ENCODE results near the gene ANKS1B.

DNA sequence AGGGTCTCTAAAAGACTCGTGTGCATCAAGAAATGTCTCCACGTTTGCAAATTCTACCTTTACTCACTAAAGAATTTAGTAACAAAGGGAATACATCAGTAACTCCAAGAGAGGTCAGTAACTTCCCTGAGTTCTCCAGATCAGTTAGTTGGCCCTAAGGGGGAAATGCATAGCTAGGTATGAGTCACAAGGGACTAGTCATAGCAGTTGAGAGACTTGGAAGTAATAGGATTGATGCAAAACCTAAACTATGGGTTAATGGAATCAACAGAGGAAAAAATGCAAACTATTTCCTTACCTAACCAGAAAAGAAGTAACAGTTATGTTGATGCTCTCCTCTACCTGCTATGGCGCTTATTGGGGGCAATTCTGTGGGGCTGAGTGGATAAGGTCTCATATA, 486.0 kb downstream of the ANKS1B start:
- TF ChIP-seq, protein P1, sequence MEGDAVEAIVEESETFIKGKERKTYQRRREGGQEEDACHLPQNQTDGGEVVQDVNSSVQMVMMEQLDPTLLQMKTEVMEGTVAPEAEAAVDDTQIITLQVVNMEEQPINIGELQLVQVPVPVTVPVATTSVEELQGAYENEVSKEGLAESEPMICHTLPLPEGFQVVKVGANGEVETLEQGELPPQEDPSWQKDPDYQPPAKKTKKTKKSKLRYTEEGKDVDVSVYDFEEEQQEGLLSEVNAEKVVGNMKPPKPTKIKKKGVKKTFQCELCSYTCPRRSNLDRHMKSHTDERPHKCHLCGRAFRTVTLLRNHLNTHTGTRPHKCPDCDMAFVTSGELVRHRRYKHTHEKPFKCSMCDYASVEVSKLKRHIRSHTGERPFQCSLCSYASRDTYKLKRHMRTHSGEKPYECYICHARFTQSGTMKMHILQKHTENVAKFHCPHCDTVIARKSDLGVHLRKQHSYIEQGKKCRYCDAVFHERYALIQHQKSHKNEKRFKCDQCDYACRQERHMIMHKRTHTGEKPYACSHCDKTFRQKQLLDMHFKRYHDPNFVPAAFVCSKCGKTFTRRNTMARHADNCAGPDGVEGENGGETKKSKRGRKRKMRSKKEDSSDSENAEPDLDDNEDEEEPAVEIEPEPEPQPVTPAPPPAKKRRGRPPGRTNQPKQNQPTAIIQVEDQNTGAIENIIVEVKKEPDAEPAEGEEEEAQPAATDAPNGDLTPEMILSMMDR (IDR thresholded peaks at IDR 0.05), result no peak
- TF ChIP-seq POLR2AphosphoS5 (IDR thresholded peaks at IDR 0.05) (no peak), POLR2A (IDR thresholded peaks at IDR 0.05) (no peak)

Data from suprapubic skin (tissue), 4 donors.